GM21360 (cell line): ENCODE data around the gene MAP4K3.

ENCODE experiments used
- ATAC-seq: cut with Tn5 transposase; IDR thresholded peaks from one replicate; pipeline ENCODE4 v1.9.1; 2021; ENCODE audit warnings: mild to moderate bottlenecking, moderate library complexity; ENCODE audit not compliant: unreplicated experiment

The MAP4K3 gene

DNA sequence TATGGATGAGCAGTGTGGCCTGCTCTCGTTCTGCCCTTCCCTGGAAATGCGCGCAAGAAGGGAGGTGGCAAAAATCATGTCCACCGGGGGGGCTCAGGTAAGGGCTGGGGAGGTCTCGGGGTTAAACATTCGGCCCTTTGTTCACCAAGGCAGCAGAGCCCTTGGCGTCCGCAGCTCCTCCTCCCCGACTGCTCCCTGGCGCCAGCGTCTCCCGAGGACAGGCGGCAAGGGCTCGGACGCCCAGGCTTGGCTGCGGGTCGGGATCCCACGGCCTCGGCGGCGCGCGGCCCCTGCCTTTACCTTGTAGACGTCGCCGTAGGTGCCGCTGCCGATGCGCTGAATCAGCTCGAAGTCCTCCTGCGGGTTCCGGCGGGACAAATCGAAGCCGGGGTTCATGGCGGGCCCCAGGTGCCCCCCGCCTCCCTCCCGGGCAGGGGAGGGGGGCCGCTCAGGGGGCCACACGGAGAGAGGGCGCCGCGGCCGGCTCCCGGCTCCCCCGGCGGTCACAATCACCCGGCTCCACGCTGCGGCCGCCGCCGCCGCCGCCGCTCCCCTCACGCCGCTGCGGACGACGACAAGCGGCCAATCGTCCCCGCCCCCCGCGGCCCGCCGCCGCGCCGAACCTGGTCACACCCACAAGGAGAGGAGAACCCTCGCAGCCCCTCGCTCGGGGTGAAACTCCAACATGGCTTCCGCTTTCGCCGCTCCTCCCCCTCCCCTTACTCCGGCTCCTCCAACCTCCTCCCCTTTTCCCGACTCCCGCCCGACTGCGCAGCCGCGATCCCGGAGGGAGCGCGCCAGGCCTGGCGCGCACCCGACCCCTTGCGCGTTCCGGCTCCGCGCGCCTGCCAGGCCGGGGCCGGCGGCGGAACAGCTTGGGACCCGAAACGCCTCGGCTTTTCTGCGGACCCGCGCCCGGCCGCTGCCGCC is at the start of gene MAP4K3:
TSS of gene MAP4K3 (minus strand) at position 694 of the 930 bp plus-strand sequence. CDS start at position 396, 298 bp downstream.
- peak; percentile 76 for ATAC-seq

DNA sequence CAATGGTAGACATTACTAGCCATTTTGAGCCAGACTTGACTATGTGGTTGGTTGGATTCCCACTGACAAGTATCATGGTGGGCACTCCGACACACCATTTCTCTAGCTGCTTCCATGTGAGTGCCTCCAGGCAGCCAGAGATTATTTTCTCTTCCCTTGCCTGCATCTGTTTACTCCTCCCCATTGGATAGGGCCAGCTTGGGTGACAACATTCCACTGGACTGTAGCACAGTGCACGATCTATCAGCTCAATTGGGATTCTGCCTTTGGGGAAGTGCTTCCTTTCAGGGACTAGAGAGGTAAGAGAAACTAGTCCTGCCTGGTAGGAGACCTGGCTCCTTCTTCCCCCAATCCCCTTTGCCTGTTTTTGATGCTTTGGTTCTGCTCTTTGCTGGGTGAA is 49.0 kb upstream of the MAP4K3 start:
- ATAC-seq = no peak

- no peak for ATAC-seq
Observed at GRCh38 chr2:39484620-39485495, 47.8 kb upstream of the MAP4K3 start.

DNA sequence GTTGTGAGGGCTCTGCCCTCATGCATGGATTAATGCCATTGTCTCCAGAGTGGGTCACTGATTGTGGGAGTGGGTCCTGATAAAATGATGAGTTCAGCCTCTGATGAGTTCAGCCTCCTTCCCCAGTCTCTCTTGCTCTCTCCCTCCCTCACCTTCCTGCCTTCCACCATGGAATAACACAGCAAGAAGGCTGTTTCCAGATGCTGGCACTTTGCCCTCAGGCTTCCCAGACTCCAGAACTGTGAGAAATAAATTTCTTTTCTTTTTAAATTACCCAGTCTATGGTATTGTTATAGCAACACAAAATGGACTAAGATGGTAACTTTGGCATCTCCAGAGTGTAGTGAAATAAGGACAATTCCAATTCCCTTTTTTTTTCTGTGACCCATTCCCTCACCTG is 47.1 kb upstream of the MAP4K3 start:
- ATAC-seq = no peak

DNA sequence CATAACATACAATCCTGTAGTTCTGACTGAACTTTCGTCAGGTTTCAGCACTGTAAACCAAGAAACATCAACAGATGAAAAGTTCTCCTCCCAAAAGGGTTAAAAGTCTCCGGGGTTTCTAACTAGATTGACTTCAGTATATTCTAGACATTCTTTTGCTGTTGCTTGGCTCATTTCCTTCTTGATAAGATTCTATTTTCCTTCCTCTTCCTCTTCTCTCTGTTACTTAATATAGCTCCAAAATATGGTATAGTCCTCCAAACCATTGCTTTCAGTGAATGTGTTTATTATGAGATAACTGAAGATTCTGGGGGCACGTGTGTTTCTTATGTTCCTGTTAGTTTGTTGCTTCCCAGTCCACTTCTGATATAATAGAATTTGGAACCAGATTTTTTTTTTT is 46.4 kb upstream of the MAP4K3 start:
- ATAC-seq = no peak

- no peak for ATAC-seq
Observed at GRCh38 chr2:39481611-39482010, 44.5 kb upstream of the MAP4K3 start.

- no peak for ATAC-seq
Observed at GRCh38 chr2:39479696-39480095, 42.6 kb upstream of the MAP4K3 start.

- no peak for ATAC-seq
Observed at GRCh38 chr2:39479053-39479670, 42.1 kb upstream of the MAP4K3 start.

DNA sequence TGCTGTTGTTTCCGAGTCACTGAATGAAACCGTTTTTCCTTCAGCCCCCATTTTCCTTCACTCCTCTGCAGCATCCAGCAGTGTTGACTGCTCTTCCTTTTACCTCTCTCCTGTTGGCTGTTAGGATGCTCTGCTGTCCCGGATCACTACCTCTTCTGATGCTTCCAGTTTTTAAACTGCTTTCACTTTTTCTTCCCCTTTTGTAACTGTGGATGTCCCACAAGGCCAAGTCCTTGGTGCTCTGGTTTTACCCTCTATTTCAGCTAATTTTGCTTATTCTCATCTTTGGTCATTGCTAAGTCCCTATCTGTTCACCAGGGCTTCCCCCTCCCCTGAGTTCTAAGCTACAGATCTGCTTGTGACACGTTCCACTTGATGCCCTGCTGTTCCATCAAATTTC is 39.4 kb upstream of the MAP4K3 start:
- peak; percentile 96 for ATAC-seq

DNA sequence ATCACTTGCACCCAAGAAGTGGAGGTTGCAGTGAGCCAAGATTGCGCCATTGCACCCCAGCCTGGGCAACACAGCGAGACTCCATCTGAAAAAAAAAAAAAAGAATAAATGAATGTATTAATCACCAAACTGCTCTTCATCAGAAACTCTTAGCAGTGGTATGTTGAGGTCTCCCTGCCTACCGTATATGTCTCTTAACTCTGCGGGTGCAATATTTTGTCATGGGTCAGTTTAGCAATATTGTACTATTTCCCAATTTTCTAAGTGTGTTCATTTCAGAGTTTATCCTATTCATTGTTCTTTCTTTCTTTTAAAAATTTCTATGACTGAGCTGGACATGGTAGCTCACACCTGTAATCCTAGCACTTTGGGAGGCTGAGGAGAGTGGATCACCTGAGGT is 37.9 kb upstream of the MAP4K3 start:
- no peak for ATAC-seq

DNA sequence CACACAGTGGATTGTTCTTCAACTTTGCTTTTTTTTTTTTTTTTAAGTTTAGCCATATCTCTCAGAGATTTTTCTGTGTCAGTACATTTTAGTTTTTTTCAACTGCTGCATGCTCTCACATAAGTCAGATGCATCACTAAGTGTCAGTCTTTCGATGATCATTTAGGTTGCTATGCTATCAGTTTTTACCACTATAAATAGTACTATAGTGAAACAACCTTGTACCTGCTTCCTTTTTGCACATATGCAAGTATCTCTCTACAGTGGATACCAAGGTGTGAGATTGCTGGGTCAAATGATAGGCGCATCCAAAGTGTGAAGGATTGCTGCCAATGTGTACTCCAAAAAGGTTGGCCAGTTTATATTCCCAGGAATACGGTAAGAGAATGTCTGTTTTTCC is 33.5 kb upstream of the MAP4K3 start:
- peak; percentile 50 for ATAC-seq

DNA sequence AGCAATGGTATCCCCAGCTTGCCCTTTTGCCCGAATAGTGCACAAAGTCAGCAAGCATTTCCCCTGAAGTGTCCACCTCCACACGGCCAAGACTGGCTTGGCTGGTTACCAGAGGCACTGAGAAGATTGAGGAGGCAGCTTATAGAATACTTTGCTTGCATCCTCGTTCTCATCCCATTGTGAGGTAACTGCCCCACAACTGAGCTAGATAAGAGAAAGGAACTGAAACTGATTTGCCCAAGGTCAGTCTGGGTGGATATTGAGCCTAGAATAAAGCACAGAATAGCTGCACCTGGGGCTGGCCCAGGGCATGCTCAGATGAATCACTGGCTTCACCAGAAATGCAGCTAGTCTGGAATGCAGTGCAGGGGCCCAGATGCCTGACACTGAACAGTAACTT is 32.7 kb upstream of the MAP4K3 start:
- peak; percentile 80 for ATAC-seq

DNA sequence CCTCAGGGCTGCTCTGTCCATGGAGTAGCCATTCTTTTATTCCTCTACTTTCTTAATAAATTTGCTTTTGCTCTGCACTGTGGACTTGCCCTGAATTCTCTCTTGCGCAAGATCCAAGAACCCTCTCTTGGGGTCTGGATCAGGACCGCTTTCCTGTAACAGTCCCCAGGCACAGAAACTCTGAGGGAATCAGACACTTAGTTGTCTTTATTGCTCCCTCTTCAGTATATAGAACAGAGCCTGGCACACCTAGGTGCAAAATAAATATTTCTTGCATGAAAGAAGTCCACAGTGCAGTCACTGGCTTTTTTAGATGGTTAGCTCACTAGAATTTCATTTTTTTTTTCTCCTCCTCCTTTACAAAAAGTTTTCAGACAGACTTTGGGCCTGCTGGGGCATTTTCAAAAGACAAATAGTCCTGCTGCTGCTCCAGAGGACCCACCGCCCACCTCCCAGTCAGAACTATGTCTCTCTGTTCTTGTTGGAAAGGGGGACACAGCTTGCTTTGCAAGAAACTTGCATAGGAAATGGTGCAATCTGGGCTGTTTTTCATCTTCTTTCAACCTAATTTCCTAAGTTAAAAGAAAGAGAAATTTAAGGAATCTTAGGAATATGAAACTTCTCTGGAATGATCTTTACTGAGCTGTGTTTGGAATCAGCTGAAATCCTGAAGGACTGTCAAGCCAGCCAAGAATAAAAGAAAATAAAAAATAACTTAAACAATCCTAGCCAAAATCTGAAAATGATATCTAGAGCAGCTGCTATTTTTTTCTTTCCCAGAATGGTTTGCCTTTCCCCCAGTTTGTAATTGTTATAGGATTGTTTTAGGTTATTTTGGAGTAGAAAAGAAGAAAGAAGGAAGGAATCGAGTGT is 31.7 kb upstream of the MAP4K3 start:
- no peak for ATAC-seq

GRCh38 chr2:39466311-39466710 is 29.2 kb upstream of the MAP4K3 start:
- ATAC-seq = no peak

GRCh38 chr2:39464864-39465263 is 27.8 kb upstream of the MAP4K3 start:
- no peak for ATAC-seq

- ATAC-seq = no peak
Observed at GRCh38 chr2:39455826-39456225, 18.7 kb upstream of the MAP4K3 start.

DNA sequence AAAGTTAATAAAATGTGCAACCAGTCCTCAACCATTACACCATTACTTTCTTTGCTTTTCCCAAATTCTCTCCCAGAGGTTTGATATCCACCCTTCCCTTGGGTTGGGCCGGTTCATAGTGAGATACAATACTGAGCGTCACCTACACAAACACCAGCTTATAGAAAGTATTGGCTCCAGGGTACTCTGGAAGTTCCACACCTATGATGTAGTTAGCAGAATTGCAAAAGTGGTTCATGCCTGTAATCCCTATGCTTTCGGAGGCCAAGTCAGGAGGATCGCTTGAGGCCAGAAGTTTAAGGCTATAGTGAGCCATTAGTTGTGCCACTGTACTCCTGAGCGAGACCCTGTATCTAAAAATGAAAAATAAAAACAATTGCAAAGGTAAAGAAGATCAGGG is 15.3 kb upstream of the MAP4K3 start:
- no peak for ATAC-seq

GRCh38 chr2:39451954-39452353 is 14.9 kb upstream of the MAP4K3 start:
- no peak for ATAC-seq

DNA sequence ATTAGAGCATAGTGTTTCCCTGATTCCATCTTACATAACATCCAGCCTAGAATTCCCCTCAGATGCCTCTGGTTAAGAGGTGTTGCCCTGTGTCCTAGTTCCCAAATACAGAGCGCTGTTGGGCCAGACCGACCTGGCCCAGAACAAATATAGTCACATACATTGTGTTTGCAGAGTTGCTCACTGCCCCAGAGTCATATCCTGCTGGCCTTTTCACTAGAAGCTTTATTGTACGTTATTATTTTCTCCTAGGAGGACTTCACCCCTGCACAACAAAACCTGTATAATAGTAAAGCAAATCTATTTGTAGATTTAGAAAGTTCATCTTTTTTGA is 11.1 kb upstream of the MAP4K3 start:
- no peak for ATAC-seq
